Fibroblast of lung (primary cell): ENCODE data around the gene CYP4F11.

Experiments
- CTCF ChIP-seq, 2 donors: IDR thresholded peaks in 1 of 2; conservative IDR thresholded peaks in 1 of 2; 1 replicate in 1 of 2; 2 replicates in 1 of 2; pipeline ENCODE4 v1.5.1; 2011 to 2012; ENCODE audit warnings: low read length in 2 of 2, control low read depth in 1 of 2, inconsistent platforms in 1 of 2, low read depth in 1 of 2, mild to moderate bottlenecking in 1 of 2
- EZH2 ChIP-seq: IDR thresholded peaks from 2 replicates; pipeline ENCODE4 v1.5.1; 2012; ENCODE audit warnings: low read length, control low read depth, mild to moderate bottlenecking; ENCODE audit errors: missing control alignments

GRCh38 chr19:15891434-15891833 lies 42.9 kb downstream of the CYP4F11 start:
- no peak for TF ChIP-seq CTCF (conservative IDR thresholded peaks at IDR 0.05 in 1 of 2, IDR thresholded peaks at IDR 0.05 in 1 of 2; ENCODE audit: low read depth in 1 of 2, low read length in 2 of 2)
- no peak for TF ChIP-seq EZH2
